ENCODE results near the gene RAB6B. TPM values are rescaled to one million over a fixed set of nuclear protein-coding genes. Genes with fewer than 3 reads are reported as not detected.
A peak's percentile ranks its signal among the peaks of the same experiment; 100 is the strongest.

The RAB6B gene
- total RNA-seq, 2 experiments from 2014 or later = 0.23 to 0.51 TPM

DNA sequence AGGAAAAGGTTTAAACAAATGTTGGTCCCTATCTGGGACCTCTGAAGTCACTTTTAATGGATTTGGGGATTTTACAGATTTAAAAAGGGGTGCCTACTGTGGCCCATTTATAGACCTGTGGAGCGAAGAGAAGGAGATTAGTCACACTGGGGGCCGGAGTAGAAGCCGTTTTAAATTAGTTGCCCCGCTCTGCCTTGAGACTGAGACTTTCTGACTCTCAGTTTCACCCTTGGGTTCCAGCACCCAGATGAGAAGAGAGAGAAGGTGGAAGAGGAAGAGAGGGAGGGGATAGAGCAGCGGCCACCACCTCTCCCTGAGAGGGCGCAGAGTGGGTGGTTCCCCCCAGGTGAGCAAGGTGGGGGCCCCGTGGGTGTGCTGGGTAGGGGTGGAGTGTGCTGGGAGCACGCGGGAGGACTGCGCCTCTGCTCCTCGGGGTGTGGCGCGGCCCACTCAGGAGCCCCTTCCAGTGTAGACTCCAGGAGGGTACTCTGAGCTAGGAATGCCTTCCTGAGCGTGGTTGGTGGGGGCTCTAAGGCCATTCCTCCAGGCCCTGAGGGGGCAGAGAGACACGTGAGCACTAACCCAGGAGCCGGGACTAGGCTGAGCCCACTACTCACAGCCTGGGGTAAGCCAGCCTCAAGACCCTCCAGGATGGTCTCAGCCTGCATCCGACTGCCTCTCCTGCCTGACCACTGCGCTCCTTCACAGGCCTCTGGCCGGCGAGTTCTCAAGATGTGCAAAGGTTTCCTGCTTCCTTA, 32.6 kb upstream of the RAB6B start:
- Mint-ChIP-seq H3K4me3 (peak overlapping the region; percentile 38), H3K27me3 (peaks cover 16% of the 10 kb centered on the region), H3K9me3 (ENCODE audit: low read depth) (no peaks in the 10 kb centered on the region), H3K36me3 (ENCODE audit: low read depth) (no peaks in the 10 kb centered on the region), H3K4me1 (peaks cover 6% of the 10 kb centered on the region), H3K27ac (no peak overlapping the region)
- no peak for DNase-seq
- CTCF ChIA-PET = interaction anchor here (0.5 to 1.2 kb wide), 6 partner anchors 11 to 553 kb away, joined by 3 to 4 read pairs (median 3); no protein-coding TSS in a partner anchor
- intact Hi-C loops (cut with DNase I, micrococcal nuclease) = loop anchor here (5.0 to 10.0 kb wide), 3 partner anchors 266 to 464 kb away; partner anchors contain the start of gene TOPBP1 (in 1 of the 2)
- POLR2A ChIA-PET = no interaction called here
- no peak for ATAC-seq

DNA sequence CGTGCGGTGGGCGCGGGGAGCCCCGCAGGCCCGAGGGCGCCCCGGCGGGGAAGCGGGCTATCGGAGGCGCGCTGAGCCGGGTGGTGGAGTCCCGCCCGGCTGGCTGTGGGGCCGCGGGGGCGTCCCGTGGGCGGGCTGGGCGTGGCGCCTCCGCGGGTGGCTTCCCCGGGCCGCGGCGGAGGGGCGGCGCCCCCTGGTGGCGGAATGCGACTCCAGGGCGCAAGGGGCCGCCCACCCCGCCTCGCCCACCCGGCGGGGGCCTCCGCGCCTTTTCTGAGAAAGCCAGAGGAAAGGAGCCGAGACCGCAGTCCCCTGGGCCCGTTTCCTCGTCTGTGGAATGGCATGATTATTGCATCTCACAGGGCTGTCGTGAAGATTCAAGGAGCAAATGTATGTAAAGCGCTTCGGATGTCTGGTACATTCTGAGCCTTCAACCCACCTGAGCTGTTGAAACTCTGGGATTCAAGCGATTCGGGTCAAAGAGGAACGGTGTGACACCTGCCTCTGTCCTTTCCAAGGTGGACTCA, 31.9 kb upstream of the RAB6B start:
- peaks cover 16% of the 10 kb centered on the region for H3K27me3 Mint-ChIP-seq
- ChIA-PET CTCF (interaction anchor here (0.5 to 1.2 kb wide), 6 partner anchors 11 to 553 kb away, joined by 3 to 4 read pairs (median 3); no protein-coding TSS in a partner anchor), POLR2A (no interaction called here)
- DNase-seq (peak; percentile 83), ATAC-seq (peak; percentile 82)
- H3K4me1 Mint-ChIP-seq = peaks cover 6% of the 10 kb centered on the region
- H3K36me3 Mint-ChIP-seq (ENCODE audit: low read depth) = no peaks in the 10 kb centered on the region
- no peaks in the 10 kb centered on the region for H3K9me3 Mint-ChIP-seq (ENCODE audit: low read depth)
- peak overlapping the region; percentile 38 for H3K4me3 Mint-ChIP-seq
- no peak overlapping the region for H3K27ac Mint-ChIP-seq
- intact Hi-C loops (cut with DNase I, micrococcal nuclease) = loop anchor here (1.0 to 10.0 kb wide), 9 partner anchors 106 to 1201 kb away; partner anchors contain the start of gene TOPBP1 (in 1 of the 2)

DNA sequence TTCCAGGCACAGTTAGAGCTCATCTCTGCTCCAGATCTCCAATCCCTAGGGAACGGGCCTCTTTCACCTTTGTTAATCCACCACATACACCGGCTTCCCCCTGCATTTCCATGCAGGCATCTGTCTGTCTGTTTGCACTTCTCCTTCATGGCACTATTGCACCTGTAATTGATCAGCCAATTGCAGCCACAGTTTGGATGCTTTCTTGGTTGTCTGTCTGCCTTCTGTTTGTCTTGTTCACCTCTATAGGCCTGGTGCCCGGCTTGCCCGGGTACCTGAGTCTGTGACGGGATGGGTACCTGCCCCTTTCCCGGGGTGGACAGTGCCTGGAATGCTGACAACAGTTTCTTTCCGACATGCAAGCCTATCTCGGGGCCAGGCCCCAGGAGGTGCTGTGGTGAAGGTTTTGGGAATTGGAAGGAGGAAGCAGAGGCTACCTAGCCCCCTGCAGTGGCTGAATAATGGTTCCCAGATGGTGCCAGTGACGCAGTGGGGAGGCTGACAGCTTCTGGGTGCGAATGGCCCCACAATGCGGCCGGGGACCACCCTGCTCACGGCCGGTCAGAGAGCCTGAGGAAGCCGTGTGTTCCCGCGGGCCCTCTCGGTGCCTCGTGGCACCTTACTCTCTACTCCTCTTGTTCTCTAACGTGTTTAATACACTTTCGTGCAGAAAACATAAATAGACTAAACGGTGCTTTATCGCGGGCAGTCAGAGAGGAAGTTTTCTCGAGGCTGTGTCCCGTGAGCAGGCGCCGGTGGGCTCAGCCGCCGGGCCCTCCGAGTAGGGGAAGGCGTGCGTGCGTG, 31.3 kb upstream of the RAB6B start:
- DNase-seq = no peak

DNA sequence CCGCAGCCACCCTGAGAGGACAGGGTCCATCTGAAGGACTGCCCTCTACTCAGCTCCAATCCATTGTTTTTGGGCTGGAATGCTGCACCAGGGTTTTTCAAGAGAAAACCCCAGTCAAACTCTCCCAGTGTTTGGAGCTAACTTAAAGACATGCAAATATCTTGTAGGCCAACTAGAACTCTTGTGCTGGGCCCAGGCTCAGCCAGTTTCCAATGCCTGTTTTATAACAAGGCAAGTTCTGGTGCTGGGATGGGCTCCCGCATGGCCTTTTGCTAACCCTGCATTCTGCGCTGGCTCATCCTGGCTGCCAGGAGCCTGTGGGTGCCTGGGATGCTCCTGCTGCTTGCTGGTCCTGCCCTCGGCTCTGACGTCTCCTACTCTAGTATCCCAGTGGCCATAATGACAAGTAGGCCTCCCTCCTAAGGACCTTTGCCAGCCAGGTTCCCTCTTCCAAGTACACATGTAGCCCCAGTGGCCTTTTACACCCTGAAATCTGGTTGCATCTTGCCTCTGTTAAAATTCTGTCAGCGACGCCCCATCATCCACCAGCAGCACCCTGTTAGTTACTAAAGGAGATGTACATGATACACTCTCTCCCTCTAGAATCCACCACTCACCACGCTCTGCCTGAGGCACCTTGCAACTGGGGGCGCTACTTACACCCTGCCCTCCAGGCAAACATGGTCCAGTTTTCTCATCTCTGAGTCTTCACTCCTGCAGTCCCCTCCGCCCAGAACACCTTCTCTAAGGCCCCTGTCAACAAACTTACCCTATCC, 30.5 kb upstream of the RAB6B start:
- no peaks in the 10 kb centered on the region for H3K9me3 Mint-ChIP-seq (ENCODE audit: low read depth)
- H3K27me3 Mint-ChIP-seq = peaks cover 16% of the 10 kb centered on the region
- H3K4me1 Mint-ChIP-seq = peaks cover 6% of the 10 kb centered on the region
- no peaks in the 10 kb centered on the region for H3K36me3 Mint-ChIP-seq (ENCODE audit: low read depth)
- ChIA-PET CTCF (interaction anchor here (0.7 to 1.1 kb wide), 2 partner anchors 91 to 106 kb away, joined by 3 read pairs; no protein-coding TSS in a partner anchor), POLR2A (no interaction called here)
- no peak overlapping the region for H3K4me3 Mint-ChIP-seq
- DNase-seq = no peak
- intact Hi-C loops (cut with DNase I, micrococcal nuclease) = loop anchor here (2.0 to 10.0 kb wide), 5 partner anchors 264 to 1199 kb away; partner anchors contain the start of gene TOPBP1 (in 1 of the 2)
- no peak for ATAC-seq
- no peak overlapping the region for H3K27ac Mint-ChIP-seq

More for the DNA sequence above, 31.3 kb upstream of the RAB6B start:
- intact Hi-C loops (cut with DNase I, micrococcal nuclease) = loop anchor here (1.0 to 10.0 kb wide), 9 partner anchors 106 to 1200 kb away; partner anchors contain the start of gene TOPBP1 (in 1 of the 2)
- Mint-ChIP-seq H3K4me1 (peaks cover 6% of the 10 kb centered on the region), H3K27ac (no peak overlapping the region), H3K9me3 (ENCODE audit: low read depth) (no peaks in the 10 kb centered on the region), H3K4me3 (peak overlapping the region; percentile 29), H3K36me3 (ENCODE audit: low read depth) (no peaks in the 10 kb centered on the region), H3K27me3 (peaks cover 16% of the 10 kb centered on the region)
- ChIA-PET POLR2A (no interaction called here), CTCF (no interaction called here)
- no peak for ATAC-seq

DNA sequence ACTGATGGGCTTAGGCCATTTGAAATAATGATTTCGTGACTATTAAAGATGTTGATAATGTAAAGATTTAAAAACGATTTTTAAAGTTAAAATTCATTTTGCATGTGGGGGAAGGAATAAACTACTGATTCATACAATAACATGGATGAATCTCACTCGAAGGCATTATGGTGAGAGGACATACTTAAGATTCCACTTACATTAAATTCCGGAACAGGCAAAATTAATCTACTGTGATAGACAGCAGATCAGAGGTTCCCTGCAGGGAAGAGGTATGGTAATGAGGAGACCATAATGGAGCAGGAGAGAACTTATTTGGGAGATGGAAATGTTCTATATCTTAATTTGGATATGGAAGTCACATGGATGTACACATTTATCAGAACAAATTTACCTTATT, 28.4 kb upstream of the RAB6B start:
- ATAC-seq (no peak), DNase-seq (no peak)
- intact Hi-C loops (cut with DNase I, micrococcal nuclease) = loop anchor here in 1 of 2 experiments (10.0 kb wide), 2 partner anchors 371 to 459 kb away; no protein-coding TSS in a partner anchor
- H3K27me3 Mint-ChIP-seq = peaks cover 18% of the 10 kb centered on the region
- H3K36me3 Mint-ChIP-seq (ENCODE audit: low read depth) = no peaks in the 10 kb centered on the region
- no peaks in the 10 kb centered on the region for H3K9me3 Mint-ChIP-seq (ENCODE audit: low read depth)
- CTCF ChIA-PET = interaction anchor here (0.6 kb wide), 1 partner anchor 256 kb away, joined by 3 read pairs; no protein-coding TSS in a partner anchor
- peaks cover 6% of the 10 kb centered on the region for H3K4me1 Mint-ChIP-seq
- POLR2A ChIA-PET = no interaction called here
- H3K27ac Mint-ChIP-seq = no peak overlapping the region
- no peak overlapping the region for H3K4me3 Mint-ChIP-seq

DNA sequence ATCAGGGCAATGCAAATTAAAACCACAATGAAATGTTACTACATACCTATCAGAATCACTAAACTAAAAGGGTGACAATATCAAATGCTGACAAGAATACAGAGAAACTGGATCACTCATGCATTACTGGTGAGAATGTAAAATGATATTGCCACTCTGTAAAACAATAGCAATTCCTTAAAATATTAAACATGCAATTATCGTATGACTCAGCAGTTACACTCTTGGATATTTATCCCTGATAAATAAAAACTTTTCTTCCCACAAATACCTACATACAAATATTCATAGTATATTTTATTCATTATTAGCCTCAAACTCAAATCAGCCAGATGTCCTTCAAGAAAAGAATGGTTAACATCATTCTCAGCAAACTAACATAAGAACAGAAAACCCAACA, 25.9 kb upstream of the RAB6B start:
- no peaks in the 10 kb centered on the region for H3K4me1 Mint-ChIP-seq
- ChIA-PET POLR2A (no interaction called here), CTCF (no interaction called here)
- H3K4me3 Mint-ChIP-seq = no peak overlapping the region
- H3K9me3 Mint-ChIP-seq (ENCODE audit: low read depth) = no peaks in the 10 kb centered on the region
- intact Hi-C loops (cut with DNase I, micrococcal nuclease) = loop anchor here in 1 of 2 experiments (10.0 kb wide), 2 partner anchors 373 to 457 kb away; no protein-coding TSS in a partner anchor
- no peak for DNase-seq
- no peaks in the 10 kb centered on the region for H3K36me3 Mint-ChIP-seq (ENCODE audit: low read depth)
- H3K27me3 Mint-ChIP-seq = peaks cover 16% of the 10 kb centered on the region
- no peak for ATAC-seq
- H3K27ac Mint-ChIP-seq = no peak overlapping the region

DNA sequence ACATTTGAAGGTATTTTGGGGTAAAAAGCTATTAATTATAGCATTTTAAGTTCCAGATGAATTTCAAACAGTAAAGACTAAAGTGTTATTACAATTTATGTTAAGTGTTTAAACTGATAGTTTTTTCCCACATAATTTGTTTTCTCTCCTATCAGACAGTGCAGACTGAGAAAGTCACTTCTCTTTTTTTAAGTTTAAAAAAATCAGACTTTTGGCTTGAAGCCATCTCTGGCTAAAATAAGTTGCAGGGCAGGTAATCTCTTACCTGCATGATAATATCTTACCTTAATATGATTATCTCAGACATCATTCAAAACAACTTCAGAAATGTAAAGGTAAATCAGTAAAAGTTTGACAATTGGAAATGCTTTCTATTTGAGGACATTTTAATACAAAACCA, 21.5 kb upstream of the RAB6B start:
- intact Hi-C loops (cut with DNase I, micrococcal nuclease) = no loop called here
- ChIA-PET POLR2A (no interaction called here), CTCF (no interaction called here)
- DNase-seq = no peak
- no peak for ATAC-seq
- H3K27me3 Mint-ChIP-seq = peaks cover 20% of the 10 kb centered on the region
- no peak overlapping the region for H3K4me3 Mint-ChIP-seq
- no peak overlapping the region for H3K27ac Mint-ChIP-seq
- H3K9me3 Mint-ChIP-seq (ENCODE audit: low read depth) = no peaks in the 10 kb centered on the region
- H3K4me1 Mint-ChIP-seq = no peaks in the 10 kb centered on the region
- H3K36me3 Mint-ChIP-seq (ENCODE audit: low read depth) = no peaks in the 10 kb centered on the region

DNA sequence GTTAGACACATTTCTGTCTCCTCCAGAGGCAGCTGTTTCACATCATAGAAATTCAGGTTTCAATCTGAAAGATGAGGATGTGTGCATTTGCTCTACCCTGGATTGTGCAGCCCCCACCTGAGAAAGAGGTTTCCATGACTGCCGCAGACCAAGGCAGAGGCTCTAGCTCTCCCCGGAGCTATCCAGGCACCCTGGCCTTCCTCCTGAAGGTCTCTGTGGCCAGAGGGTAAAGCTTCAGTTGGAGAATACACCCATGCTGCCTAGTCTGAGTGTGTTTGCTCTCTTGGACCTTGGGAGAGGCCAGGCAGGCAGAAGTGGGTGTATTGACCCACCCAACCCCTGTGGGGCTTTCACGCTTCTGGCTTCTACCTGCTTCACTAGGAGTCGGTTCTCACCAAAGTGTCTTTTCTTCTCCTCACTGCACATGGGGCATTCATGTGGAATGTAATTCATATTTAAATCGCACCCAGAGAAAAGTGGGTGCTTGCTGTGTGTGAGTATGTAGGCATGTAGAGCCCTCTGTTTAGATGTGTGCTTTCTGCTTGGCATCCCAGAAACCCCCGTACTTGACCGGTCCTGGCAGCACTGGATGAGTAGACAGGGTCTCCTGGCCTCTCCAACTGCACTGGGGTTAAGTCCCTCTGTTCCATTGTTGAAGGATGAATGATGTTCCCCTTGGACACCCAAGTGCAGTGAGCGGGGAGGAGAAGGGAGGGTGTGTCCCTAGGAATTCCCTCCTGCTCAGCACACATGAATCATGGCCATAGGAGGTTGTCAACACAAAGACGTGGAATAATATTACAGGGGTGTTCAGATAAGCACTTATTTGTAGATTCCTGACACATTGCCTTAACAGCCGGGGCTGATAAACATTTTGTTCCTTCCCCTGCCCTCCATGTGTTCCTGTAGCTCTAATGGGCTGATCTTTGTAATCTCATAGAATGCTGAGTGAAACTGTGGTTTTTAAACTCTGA, 20.3 kb upstream of the RAB6B start:
- intact Hi-C loops (cut with DNase I, micrococcal nuclease) = no loop called here
- Mint-ChIP-seq H3K27me3 (peaks cover 20% of the 10 kb centered on the region), H3K9me3 (ENCODE audit: low read depth) (no peaks in the 10 kb centered on the region), H3K27ac (no peak overlapping the region), H3K36me3 (ENCODE audit: low read depth) (no peaks in the 10 kb centered on the region), H3K4me3 (no peak overlapping the region), H3K4me1 (no peaks in the 10 kb centered on the region)
- POLR2A ChIA-PET = no interaction called here
- DNase-seq (no peak), ATAC-seq (no peak)
- CTCF ChIA-PET = no interaction called here

DNA sequence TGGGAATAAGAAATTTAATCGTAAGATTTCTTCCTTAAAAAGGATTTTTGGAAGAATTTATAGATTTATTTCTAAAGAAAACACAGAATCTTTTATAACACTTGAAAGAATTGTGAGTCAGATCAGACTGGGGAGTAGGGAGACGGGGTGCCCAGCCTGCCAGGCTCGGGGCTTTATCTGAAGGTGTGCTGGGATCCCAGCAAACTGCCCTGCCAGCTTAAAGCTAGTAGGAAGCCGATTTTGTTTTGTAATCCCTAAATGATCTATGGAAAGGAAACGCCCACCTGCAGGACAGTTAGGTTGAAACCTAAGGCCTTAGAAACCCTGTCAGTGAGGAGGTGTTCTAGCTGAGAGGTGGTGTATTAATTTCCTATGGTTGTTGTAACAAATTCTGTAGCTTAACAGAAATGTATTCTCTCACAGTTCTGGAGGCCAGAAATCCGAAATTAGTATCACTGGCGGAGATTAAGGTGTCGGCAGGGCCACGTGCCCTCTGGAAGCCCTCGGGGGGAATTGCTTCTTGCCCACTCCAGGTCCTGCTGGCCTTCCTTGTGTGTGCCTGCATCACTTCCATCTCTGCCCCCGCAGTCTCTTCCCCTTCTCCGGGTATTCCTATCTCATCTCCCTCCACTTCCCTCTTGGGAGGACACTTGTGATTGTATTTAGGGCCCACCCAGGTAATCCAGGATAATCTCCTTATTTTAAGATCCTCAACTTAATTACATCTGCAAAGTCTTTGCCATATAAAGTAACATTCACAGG, 19.3 kb upstream of the RAB6B start:
- intact Hi-C loops (cut with DNase I, micrococcal nuclease) = no loop called here
- no peaks in the 10 kb centered on the region for H3K36me3 Mint-ChIP-seq (ENCODE audit: low read depth)
- ATAC-seq = no peak
- ChIA-PET POLR2A (no interaction called here), CTCF (no interaction called here)
- no peaks in the 10 kb centered on the region for H3K9me3 Mint-ChIP-seq (ENCODE audit: low read depth)
- H3K27ac Mint-ChIP-seq = no peak overlapping the region
- DNase-seq = no peak
- no peaks in the 10 kb centered on the region for H3K4me1 Mint-ChIP-seq
- no peak overlapping the region for H3K4me3 Mint-ChIP-seq
- H3K27me3 Mint-ChIP-seq = peaks cover 24% of the 10 kb centered on the region

DNA sequence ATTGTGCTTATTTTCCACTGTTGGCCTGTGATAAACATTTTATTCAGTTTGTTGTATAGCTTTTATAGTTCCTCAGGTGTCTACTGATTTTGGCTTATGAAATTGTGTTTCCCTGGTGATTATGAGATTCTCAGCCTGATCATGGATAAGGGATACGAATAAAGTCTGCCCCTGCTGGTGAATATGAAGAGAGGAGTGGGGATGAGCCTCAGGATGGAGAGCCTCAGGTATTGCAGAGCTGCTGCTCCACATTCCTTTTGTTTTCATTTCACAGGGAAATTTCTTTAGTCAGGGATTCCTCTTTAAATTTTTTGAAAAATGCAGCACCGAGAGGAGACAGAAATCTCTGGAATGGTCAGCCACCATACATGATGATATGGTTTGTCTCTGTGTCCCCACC, 14.7 kb upstream of the RAB6B start:
- intact Hi-C loops (cut with DNase I, micrococcal nuclease) = no loop called here
- H3K4me3 Mint-ChIP-seq = no peak overlapping the region
- ChIA-PET POLR2A (no interaction called here), CTCF (no interaction called here)
- peaks cover 16% of the 10 kb centered on the region for H3K27me3 Mint-ChIP-seq
- no peak overlapping the region for H3K27ac Mint-ChIP-seq
- ATAC-seq (no peak), DNase-seq (no peak)
- no peaks in the 10 kb centered on the region for H3K9me3 Mint-ChIP-seq (ENCODE audit: low read depth)
- H3K36me3 Mint-ChIP-seq (ENCODE audit: low read depth) = no peaks in the 10 kb centered on the region
- no peaks in the 10 kb centered on the region for H3K4me1 Mint-ChIP-seq
